A673 (cell line): ENCODE results near the gene ARHGEF2.

Experiments used
- EZH2 ChIP-seq: fragments of 200-600 bp; sonication (generic); IDR thresholded peaks from 2 replicates; pipeline ENCODE4 v1.6.1; 2017; ENCODE audit warnings: borderline replicate concordance, low read depth, mild to moderate bottlenecking, mixed read lengths, antibody characterized with exemption, low read length; ENCODE audit not compliant: poor library complexity, severe bottlenecking
- TF ChIP-seq, protein P1 (sequence below): fragments of 300-800, 200-600 bp; sonication (generic); conservative IDR thresholded peaks from 2 replicates; pipeline ENCODE4 v1.5.1; 2017; ENCODE audit warnings: low read depth, mild to moderate bottlenecking, antibody characterized with exemption, low read length, moderate library complexity, mixed read lengths

DNA sequence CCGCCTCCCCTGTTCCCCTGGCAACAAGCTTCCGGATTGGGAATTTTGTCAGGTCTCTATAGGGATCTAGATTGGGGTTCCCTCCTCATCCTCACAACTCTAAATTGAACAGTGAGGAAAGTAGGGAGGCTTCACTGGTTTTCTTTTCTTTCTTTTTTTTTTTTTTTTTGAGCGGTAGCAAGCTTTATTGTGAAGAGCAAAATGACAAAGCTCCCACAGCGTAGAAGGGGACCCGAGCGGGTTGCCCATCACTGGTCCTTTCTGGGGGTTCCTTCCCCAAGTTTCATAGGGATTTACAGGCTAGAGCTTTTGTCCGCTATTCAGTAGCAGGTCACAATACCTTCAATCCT lies 10.3 kb downstream of the ARHGEF2 start:
- TF ChIP-seq, protein P1, sequence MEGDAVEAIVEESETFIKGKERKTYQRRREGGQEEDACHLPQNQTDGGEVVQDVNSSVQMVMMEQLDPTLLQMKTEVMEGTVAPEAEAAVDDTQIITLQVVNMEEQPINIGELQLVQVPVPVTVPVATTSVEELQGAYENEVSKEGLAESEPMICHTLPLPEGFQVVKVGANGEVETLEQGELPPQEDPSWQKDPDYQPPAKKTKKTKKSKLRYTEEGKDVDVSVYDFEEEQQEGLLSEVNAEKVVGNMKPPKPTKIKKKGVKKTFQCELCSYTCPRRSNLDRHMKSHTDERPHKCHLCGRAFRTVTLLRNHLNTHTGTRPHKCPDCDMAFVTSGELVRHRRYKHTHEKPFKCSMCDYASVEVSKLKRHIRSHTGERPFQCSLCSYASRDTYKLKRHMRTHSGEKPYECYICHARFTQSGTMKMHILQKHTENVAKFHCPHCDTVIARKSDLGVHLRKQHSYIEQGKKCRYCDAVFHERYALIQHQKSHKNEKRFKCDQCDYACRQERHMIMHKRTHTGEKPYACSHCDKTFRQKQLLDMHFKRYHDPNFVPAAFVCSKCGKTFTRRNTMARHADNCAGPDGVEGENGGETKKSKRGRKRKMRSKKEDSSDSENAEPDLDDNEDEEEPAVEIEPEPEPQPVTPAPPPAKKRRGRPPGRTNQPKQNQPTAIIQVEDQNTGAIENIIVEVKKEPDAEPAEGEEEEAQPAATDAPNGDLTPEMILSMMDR: no peak
- TF ChIP-seq EZH2: no peak
